HCT116 (cell line): ENCODE data around the gene SLC6A18. TPM values are rescaled to one million over a fixed set of nuclear protein-coding genes. Genes with fewer than 3 reads are reported as not detected.
A peak's percentile ranks its signal among the peaks of the same experiment; 100 is the strongest.

ENCODE experiments used
- ATAC-seq: fragments of 200-7000 bp; cut with Tn5 transposase; 2 replicates; pipeline ENCODE4 v1.9.1; 2020; ENCODE audit warnings: mild to moderate bottlenecking, moderate library complexity
- BruUV-seq: library from RNA; stranded (reverse); fragments of 400-500 nt; replicated peaks from 2 replicates; lab custom pipeline; 2021; lab: Mats Ljungman, UMichigan
- CTCF ChIA-PET: fragments of 300-600 bp; sonication (Branson Sonifier 250); formaldehyde crosslinking; loops from one replicate; lab custom pipeline; 2021; ENCODE audit warnings: antibody characterized with exemption; lab: Charles Lee
- POLR2A ChIA-PET: fragments of 300-600, 350-600 bp; sonication (Branson Sonifier 250); formaldehyde crosslinking; loops from one replicate; lab custom pipeline; 2021; ENCODE audit warnings: antibody characterized with exemption; lab: Charles Lee
- RAD21 ChIA-PET, 2 experiments: fragments of 300-600 bp; sonication (Branson Sonifier 250); formaldehyde crosslinking; loops; one replicate each; lab custom pipeline; 2023; ENCODE audit warnings: low total read pairs in 2 of 2; ENCODE audit not compliant: uncharacterized antibody in 2 of 2, unreplicated experiment in 2 of 2, low non-redundant PET in 1 of 2; lab: Charles Lee
- DNase-seq: peaks from one replicate; pipeline ENCODE4 v3.0.0-alpha.2; 2010; ENCODE audit warnings: low read depth, low spot score
- H2AFZ ChIP-seq: fragments of 200-600 bp; shearing (Covaris generic), sonication (generic); 2 replicates; pipeline ENCODE4 v1.6.1; 2017; ENCODE audit warnings: low read depth, mixed run types, mixed read lengths, antibody characterized with exemption, low read length; ENCODE audit not compliant: poor library complexity, severe bottlenecking
- H3K27ac ChIP-seq: 2 replicates; pipeline ENCODE4 v1.5.1; 2012; ENCODE audit warnings: low read depth, low read length
- H3K27me3 ChIP-seq: fragments of 200-600 bp; sonication (generic); 2 replicates; pipeline ENCODE4 v1.6.1; 2016; ENCODE audit warnings: mixed run types, low read length, mixed read lengths; ENCODE audit not compliant: insufficient read depth
- H3K36me3 ChIP-seq, 2 experiments: fragments of 200-500 bp in 1 of 2; fragments of 200-600 bp in 1 of 2; sonication (Bioruptor generic) in 1 of 2; sonication (generic) in 1 of 2; 2 replicates each; pipeline versions ENCODE4 v1.5.1 to v1.6.1; 2014 to 2016; ENCODE audit warnings: low read length in 2 of 2, inconsistent platforms in 1 of 2, mixed read lengths in 1 of 2, mixed run types in 1 of 2; ENCODE audit not compliant: insufficient read depth in 2 of 2, control insufficient read depth in 1 of 2
- H3K4me1 ChIP-seq, 2 experiments: fragments of 200-600 bp in 1 of 2; sonication (generic) in 1 of 2; 2 replicates each; pipeline versions ENCODE4 v1.5.1 to v1.6.1; 2012 to 2017; ENCODE audit warnings: low read length in 2 of 2, inconsistent platforms in 1 of 2, mild to moderate bottlenecking in 1 of 2, mixed read lengths in 1 of 2, mixed run types in 1 of 2, moderate library complexity in 1 of 2; ENCODE audit not compliant: insufficient read depth in 2 of 2, control insufficient read depth in 1 of 2
- H3K4me2 ChIP-seq: fragments of 200-600 bp; sonication (generic); 2 replicates; pipeline ENCODE4 v1.6.1; 2017; ENCODE audit warnings: mixed run types, low read length, mixed read lengths
- H3K4me3 ChIP-seq, 2 experiments: fragments of 200-600 bp in 1 of 2; sonication (generic) in 1 of 2; replicated peaks in 1 of 2; 2 replicates each; pipeline ENCODE4 v1.5.1; 2011 to 2016; ENCODE audit warnings: low read length in 2 of 2, control low read depth in 1 of 2, low read depth in 1 of 2, mild to moderate bottlenecking in 1 of 2, mixed read lengths in 1 of 2, mixed run types in 1 of 2
- H3K79me2 ChIP-seq: fragments of 200-600 bp; sonication (generic); 2 replicates; pipeline ENCODE4 v1.6.1; 2017; ENCODE audit warnings: mild to moderate bottlenecking, mixed run types, low read length, moderate library complexity, mixed read lengths; ENCODE audit not compliant: insufficient read depth
- H3K9ac ChIP-seq: fragments of 200-600 bp; sonication (generic); 2 replicates; pipeline ENCODE4 v1.6.1; 2016; ENCODE audit warnings: low read length, mixed read lengths
- H3K9me2 ChIP-seq: fragments of 200-600 bp; sonication (generic), shearing (Covaris generic); 2 replicates; pipeline ENCODE4 v1.6.1; 2017; ENCODE audit warnings: mixed run types, mild to moderate bottlenecking, moderate library complexity; ENCODE audit not compliant: insufficient read depth
- H3K9me3 ChIP-seq, 2 experiments: fragments of 200-500 bp in 1 of 2; fragments of 200-600 bp in 1 of 2; sonication (Bioruptor generic) in 1 of 2; sonication (generic) in 1 of 2; 2 replicates each; pipeline ENCODE4 v1.6.1; 2014 to 2017; ENCODE audit warnings: low read length in 2 of 2, mixed read lengths in 2 of 2, inconsistent platforms in 1 of 2, low read depth in 1 of 2, mild to moderate bottlenecking in 1 of 2, mixed run types in 1 of 2, moderate library complexity in 1 of 2; ENCODE audit not compliant: control insufficient read depth in 1 of 2, insufficient read depth in 1 of 2
- H4K20me1 ChIP-seq: fragments of 200-600 bp; sonication (generic), shearing (Covaris generic); 2 replicates; pipeline ENCODE4 v1.6.1; 2017; ENCODE audit warnings: mixed run types, mild to moderate bottlenecking, moderate library complexity; ENCODE audit not compliant: insufficient read depth
- CEBPB ChIP-seq: IDR thresholded peaks from 2 replicates; pipeline ENCODE4 v1.6.1; 2012; ENCODE audit warnings: low read depth
- CTCF ChIP-seq, 3 experiments: fragments of 200-600 bp in 1 of 3; sonication (generic) in 1 of 3; IDR thresholded peaks in 2 of 3; conservative IDR thresholded peaks in 1 of 3; 2 replicates each; pipeline ENCODE4 v1.5.1; 2012 to 2017; ENCODE audit warnings: low read depth in 2 of 3, low read length in 2 of 3, antibody characterized with exemption in 1 of 3, borderline replicate concordance in 1 of 3, control low read depth in 1 of 3, mild to moderate bottlenecking in 1 of 3, mixed read lengths in 1 of 3, mixed run types in 1 of 3, moderate library complexity in 1 of 3; ENCODE audit not compliant: insufficient read depth in 1 of 3
- ELF1 ChIP-seq: IDR thresholded peaks from 2 replicates; pipeline ENCODE4 v1.6.1; 2012; ENCODE audit warnings: low read depth, borderline replicate concordance
- EZH2 ChIP-seq: fragments of 200-600 bp; sonication (generic); IDR thresholded peaks from 2 replicates; pipeline ENCODE4 v1.6.1; 2017; ENCODE audit warnings: antibody characterized with exemption, mixed run types
- POLR2AphosphoS5 ChIP-seq: IDR thresholded peaks from 2 replicates; pipeline ENCODE4 v1.6.1; 2011; ENCODE audit warnings: mild to moderate bottlenecking, low read depth, low read length, moderate library complexity
- RAD21 ChIP-seq: IDR thresholded peaks from 2 replicates; pipeline ENCODE4 v1.6.1; 2012; ENCODE audit warnings: low read depth, mild to moderate bottlenecking
- SP1 ChIP-seq: IDR thresholded peaks from 2 replicates; pipeline ENCODE4 v1.6.1; 2012; ENCODE audit warnings: low read depth
- ZBTB33 ChIP-seq: IDR thresholded peaks from 2 replicates; pipeline ENCODE4 v1.6.1; 2011; ENCODE audit warnings: mild to moderate bottlenecking, low read length, moderate library complexity; ENCODE audit not compliant: insufficient replicate concordance; ENCODE audit errors: extremely low read depth
- ZNF274 ChIP-seq: fragments of 200-500 bp; sonication (Bioruptor generic); IDR thresholded peaks from 2 replicates; pipeline ENCODE4 v1.6.1; 2014; ENCODE audit warnings: mild to moderate bottlenecking, low read depth, low read length, inconsistent platforms
- intact Hi-C: fragments of 100-400 bp; cut with micrococcal nuclease; formaldehyde crosslinking; loops from 2 replicates; pipeline ENCODE4 v1.10.0; 2022
- total RNA-seq: library from RNA; stranded (reverse); gene quantifications from one replicate; pipeline ENCODE4 v1.2.1, GENCODE V29; 2021; ENCODE audit not compliant: unreplicated experiment

Gene SLC6A18
- total RNA-seq, 1 experiment from 2014 or later = not detected

- no peak overlapping the region for H3K4me2 ChIP-seq
- H3K4me3 ChIP-seq = no peak overlapping the region
- no peak overlapping the region for H2AFZ ChIP-seq
- no peak overlapping the region for H3K9ac ChIP-seq
- no peaks in the 10 kb centered on the region for H3K4me1 ChIP-seq
- no peak overlapping the region for H3K27ac ChIP-seq
- H3K27me3 ChIP-seq = no peaks in the 10 kb centered on the region
- no peaks in the 10 kb centered on the region for H4K20me1 ChIP-seq
- no peak for TF ChIP-seq SP1
- TF ChIP-seq EZH2 = no peak
- TF ChIP-seq RAD21 = peak; percentile 51
- peak; percentile 9 to 31 (median 14); a peak in 1 of 6 replicates for TF ChIP-seq CTCF (IDR thresholded peaks at IDR 0.05 in 2 of 3, conservative IDR thresholded peaks at IDR 0.05 in 1 of 3; ENCODE audit: borderline replicate concordance in 1 of 3, insufficient read depth in 1 of 3, low read depth in 2 of 3, low read length in 2 of 3)
- TF ChIP-seq, all 23 proteins: peak for 2
- ATAC-seq (peak; percentile 44), DNase-seq (no peak)
- RAD21 ChIA-PET = no interaction called here
- H3K9me3 ChIP-seq = no peaks in the 10 kb centered on the region
- intact Hi-C loops = loop anchor here (1.0 kb wide), 2 partner anchors 36 to 77 kb away; no protein-coding TSS in a partner anchor
- H3K9me2 ChIP-seq = no peaks in the 10 kb centered on the region
- no peaks in the 10 kb centered on the region for H3K36me3 ChIP-seq
- POLR2A ChIA-PET = no interaction called here
- CTCF ChIA-PET = no interaction called here
- BruUV-seq = no TSS peak
- no peaks in the 10 kb centered on the region for H3K79me2 ChIP-seq
Measured at GRCh38 chr5:1244976-1245375, 19.8 kb downstream of the SLC6A18 start.

- Histone ChIP-seq H3K79me2 (no peaks in the 10 kb centered on the region), H3K9me2 (no peaks in the 10 kb centered on the region), H3K27ac (no peak overlapping the region), H3K4me2 (no peak overlapping the region), H4K20me1 (no peaks in the 10 kb centered on the region), H3K4me1 (no peaks in the 10 kb centered on the region), H3K9ac (no peak overlapping the region), H3K9me3 (no peaks in the 10 kb centered on the region), H3K27me3 (no peaks in the 10 kb centered on the region), H3K4me3 (no peak overlapping the region)
- BruUV-seq = no TSS peak
- ChIA-PET POLR2A (no interaction called here), CTCF (no interaction called here)
- intact Hi-C loops = loop anchor here (1.0 kb wide), 2 partner anchors 37 to 78 kb away; no protein-coding TSS in a partner anchor
- DNase-seq (no peak), ATAC-seq (no peak)
- no peak for TF ChIP-seq POLR2AphosphoS5
- no peak for TF ChIP-seq EZH2
- TF ChIP-seq RAD21 = no peak
- no peak for TF ChIP-seq SP1
- no peak for TF ChIP-seq ZNF274
- TF ChIP-seq ZBTB33 = no peak
- no peak for TF ChIP-seq CTCF (IDR thresholded peaks at IDR 0.05 in 2 of 3, conservative IDR thresholded peaks at IDR 0.05 in 1 of 3; ENCODE audit: borderline replicate concordance in 1 of 3, insufficient read depth in 1 of 3, low read depth in 2 of 3, low read length in 2 of 3)
- no peak for TF ChIP-seq CEBPB
- no peak for TF ChIP-seq ELF1
- TF ChIP-seq, all 23 proteins: peak for 0
- RAD21 ChIA-PET = no interaction called here
- H3K36me3 ChIP-seq = no peaks in the 10 kb centered on the region
- H2AFZ ChIP-seq = no peak overlapping the region
Measured at GRCh38 chr5:1245905-1246576, 20.9 kb downstream of the SLC6A18 start.
